K562 (cell line): ENCODE data around the gene AMOTL1. TPM values are rescaled to one million over a fixed set of nuclear protein-coding genes. Genes with fewer than 3 reads are reported as not detected.
"Not testable (repeated sequence)": the region's sequence is repeated elsewhere in the genome, so short reads cannot be mapped to it uniquely, and the experiment has no call there.

Experiments used
- ATAC-seq: fragments of 200-7000 bp; cut with Tn5 transposase; 3 replicates; pipeline ENCODE4 v1.9.1; 2020; ENCODE audit warnings: moderate library complexity
- BruUV-seq: library from RNA; stranded (reverse); fragments of 400-500 nt; replicated peaks from 2 replicates; lab custom pipeline; 2021; lab: Mats Ljungman, UMichigan
- CTCF ChIA-PET: fragments of 300-600 bp; formaldehyde crosslinking; extraction: SDS; loops from one replicate; lab custom pipeline; 2021; ENCODE audit warnings: low intra/inter-chr PET ratio; lab: Yijun Ruan, JAX
- POLR2A ChIA-PET: fragments of 300-600, 350-650 bp; sonication (Branson Sonifier 250); formaldehyde crosslinking; extraction: SDS; loops from one replicate; lab custom pipeline; 2021; ENCODE audit warnings: antibody characterized with exemption, inconsistent platforms; lab: Yijun Ruan, JAX
- DNase-seq, 4 experiments: peaks; one replicate each; pipeline versions ENCODE4 v3.0.0 to v3.0.0-alpha.2; 2011 to 2018; ENCODE audit warnings: low spot score in 3 of 4, mixed read lengths in 3 of 4; ENCODE audit errors: extremely low read depth in 1 of 4
- FAIRE-seq: peaks from 2 replicates; lab custom pipeline; 2011; peaks lifted over from hg19 to GRCh38; lab: Jason Lieb, UNC
- H2AFZ ChIP-seq: 2 replicates; pipeline ENCODE4 v1.6.0; 2011; ENCODE audit warnings: low read depth, low read length, control low read depth, inconsistent platforms
- H3K27ac ChIP-seq: fragments of 200-600 bp; 3 replicates; pipeline ENCODE4 v1.8.0; 2011; ENCODE audit warnings: low read depth, mild to moderate bottlenecking, control low read depth, inconsistent platforms, low read length, moderate library complexity, mixed read lengths; ENCODE audit errors: extremely low read depth
- H3K27me3 ChIP-seq, 2 experiments: fragments of 300-600 bp in 1 of 2; 2 replicates in 1 of 2; 3 replicates in 1 of 2; pipeline versions ENCODE4 v1.6.0 to v1.8.0; 2011; ENCODE audit warnings: inconsistent platforms in 2 of 2, low read length in 2 of 2, mild to moderate bottlenecking in 1 of 2, mixed read lengths in 1 of 2, moderate library complexity in 1 of 2; ENCODE audit not compliant: control insufficient read depth in 2 of 2, insufficient read depth in 2 of 2
- H3K36me3 ChIP-seq: fragments of 300-600 bp; 3 replicates; pipeline ENCODE4 v1.8.0; 2011; ENCODE audit warnings: mild to moderate bottlenecking, low read length, inconsistent platforms; ENCODE audit not compliant: control insufficient read depth, insufficient read depth
- H3K4me1 ChIP-seq, 2 experiments: fragments of 200-600 bp in 1 of 2; replicated peaks in 1 of 2; 2 replicates in 1 of 2; 3 replicates in 1 of 2; pipeline versions ENCODE4 v1.5.1 to v1.8.0; 2011; ENCODE audit warnings: inconsistent platforms in 2 of 2, low read length in 2 of 2, mild to moderate bottlenecking in 1 of 2, mixed read lengths in 1 of 2, moderate library complexity in 1 of 2; ENCODE audit not compliant: control insufficient read depth in 2 of 2, insufficient read depth in 2 of 2
- H3K4me2 ChIP-seq: 2 replicates; pipeline ENCODE4 v1.6.1; 2011; ENCODE audit warnings: low read length, control low read depth, inconsistent platforms, mixed read lengths; ENCODE audit not compliant: insufficient read depth
- H3K4me3 ChIP-seq: fragments of 200-600 bp; sonication (generic), shearing (Covaris generic); 2 replicates; pipeline ENCODE4 v1.5.1; 2016; ENCODE audit warnings: control low read depth, inconsistent platforms
- H3K79me2 ChIP-seq: fragments of 200-600 bp; 3 replicates; pipeline ENCODE4 v1.8.0; 2011; ENCODE audit warnings: low read length, inconsistent platforms; ENCODE audit not compliant: control insufficient read depth, insufficient read depth
- H3K9ac ChIP-seq, 2 experiments: 2 replicates each; pipeline versions ENCODE4 v1.6.0 to v1.6.1; 2011; ENCODE audit warnings: low read depth in 2 of 2, low read length in 2 of 2, control low read depth in 1 of 2, inconsistent platforms in 1 of 2, mild to moderate bottlenecking in 1 of 2, mixed read lengths in 1 of 2; ENCODE audit not compliant: insufficient read depth in 1 of 2
- H3K9me1 ChIP-seq: one replicate; pipeline ENCODE4 v1.6.0; 2011; ENCODE audit warnings: inconsistent platforms, mild to moderate bottlenecking, low read length, moderate library complexity; ENCODE audit not compliant: control insufficient read depth, insufficient read depth
- H3K9me3 ChIP-seq: replicated peaks from 2 replicates; pipeline ENCODE4 v1.5.1; 2011; ENCODE audit warnings: low read depth, low read length, inconsistent platforms; ENCODE audit not compliant: control insufficient read depth, insufficient read depth
- H4K20me1 ChIP-seq: replicated peaks from 2 replicates; pipeline ENCODE4 v1.6.1; 2011; ENCODE audit warnings: low read length, inconsistent platforms, mixed read lengths; ENCODE audit not compliant: control insufficient read depth, insufficient read depth
- BCOR ChIP-seq: fragments of 450-650 bp; IDR thresholded peaks from 2 replicates; pipeline ENCODE4 v1.6.1; 2016
- DPF2 ChIP-seq: fragments of 450-650 bp; IDR thresholded peaks from 2 replicates; pipeline ENCODE4 v1.6.1; 2016
- EHMT2 ChIP-seq: fragments of 450-650 bp; IDR thresholded peaks from 2 replicates; pipeline ENCODE4 v1.6.1; 2018; ENCODE audit warnings: antibody characterized with exemption
- FOSL1 ChIP-seq: fragments of 200-800 bp; sonication (Bioruptor generic); conservative IDR thresholded peaks from 2 replicates; pipeline ENCODE4 v1.6.1; 2016; ENCODE audit warnings: missing genetic modification characterization, missing compliant biosample characterization
- KDM1A ChIP-seq, 2 experiments: fragments of 450-650 bp; IDR thresholded peaks; 2 replicates each; pipeline ENCODE4 v1.6.1; 2016; ENCODE audit warnings: mild to moderate bottlenecking in 2 of 2
- RBM25 ChIP-seq: fragments of 200-400 bp; formaldehyde crosslinking; IDR thresholded peaks from 2 replicates; pipeline ENCODE4 v1.6.1; 2018; ENCODE audit warnings: low read length, low read depth, moderate library complexity; ENCODE audit not compliant: severe bottlenecking
- REST ChIP-seq, 2 experiments: fragments of 450-650 bp; formaldehyde crosslinking in 1 of 2; IDR thresholded peaks; 2 replicates each; pipeline versions ENCODE4 v1.4.0 to v1.6.1; 2014 to 2020; ENCODE audit warnings: mild to moderate bottlenecking in 2 of 2, borderline replicate concordance in 1 of 2, low read depth in 1 of 2
- ZNF146 ChIP-seq: IDR thresholded peaks from one replicate; pipeline ENCODE4 v1.6.1; 2018; ENCODE audit warnings: missing compliant biosample characterization; ENCODE audit not compliant: unreplicated experiment
- WGBS: fragments of 100-300 bp; shearing (Covaris generic); methylation state at CpG from one replicate; pipeline ENCODE4 v1.1.6; 2016; ENCODE audit warnings: low coverage, mixed read lengths; ENCODE audit not compliant: insufficient coverage; ENCODE audit errors: missing lambda C conversion rate; 5-methylcytosine and 5-hydroxymethylcytosine counted together
- in situ Hi-C: fragments of 300-500 bp; cut with MboI; formaldehyde crosslinking; loops from 4 replicates; pipeline ENCODE4 v1.15.0; 2018; ENCODE audit warnings: inconsistent platforms, mixed read lengths
- intact Hi-C: fragments of 100-400 bp; cut with micrococcal nuclease; formaldehyde crosslinking; loops from 2 replicates; pipeline ENCODE4 v1.14.2; 2022
- polyA plus RNA-seq, 8 experiments: library from polyadenylated mRNA; depleted of rRNA in 4 of 8; stranded (reverse) in 5 of 8; unstranded in 3 of 8; fragments of >200 nt; fragmentation: Nextera tagmentation in 2 of 8; fragmentation: Illumina TruSeq in 1 of 8; extraction: Ambion mirVana in 2 of 8; extraction: Trizol in 1 of 8; gene quantifications; 2 replicates each; pipeline versions ENCODE4 v1.2.1 to v1.2.3, GENCODE V29; 2011 to 2014; ENCODE audit warnings: inconsistent platforms in 1 of 8, missing spikeins in 1 of 8
- total RNA-seq, 7 experiments: library from RNA; depleted of rRNA in 6 of 7; stranded (reverse); fragments of >200 nt in 6 of 7; fragmentation: Illumina TruSeq in 2 of 7; extraction: Trizol in 2 of 7; gene quantifications; 2 replicates each; pipeline versions ENCODE4 v1.2.1 to v1.2.3, GENCODE V29; 2011 to 2021; ENCODE audit warnings: low replicate concordance in 1 of 7

AMOTL1 gene
- total and polyA plus RNA-seq, 9 of the 15 experiments (the other 6 are each of a cell fraction or from before 2014, with no cell fraction given) = 4.0 to 35.4 (median 14.0) TPM

GRCh38 chr11:94791942-94792341, 23.8 kb downstream of the AMOTL1 start:
- DNase-seq, CTCF ChIA-PET, POLR2A ChIA-PET, H3K4me3 ChIP-seq, H3K9me1 ChIP-seq, H3K36me3 ChIP-seq, H3K27me3 ChIP-seq, H3K27ac ChIP-seq, H3K9me3 ChIP-seq, intact Hi-C loops, H3K4me2 ChIP-seq, ATAC-seq, H2AFZ ChIP-seq, BruUV-seq, in situ Hi-C loops, H3K9ac ChIP-seq, H4K20me1 ChIP-seq, FAIRE-seq: not testable (repeated sequence)
- TF ChIP-seq BCOR = peak; percentile 54; the same call in 1 of the 2 replicates
- 0 out of 2 replicates have a peak, but pooled peaks have one; percentile 19 for TF ChIP-seq FOSL1
- peak in 1 of 2 experiments; percentile 37; a peak in 1 of 4 replicates for TF ChIP-seq KDM1A (IDR thresholded peaks at IDR 0.05)
- TF ChIP-seq RBM25 = peak; percentile 30
- peak; percentile 97 for TF ChIP-seq ZNF146
- H3K79me2 ChIP-seq = peaks cover 88% of the 10 kb centered on the region
- WGBS = 45% methylated on average over 5 of the region's 5 CpGs
- H3K4me1 ChIP-seq = peaks cover 0 to 55% of the 10 kb centered on the region in 2 experiments; a peak in 3 of 5 replicates

GRCh38 chr11:94792451-94792850, 24.3 kb downstream of the AMOTL1 start:
- WGBS = 40% methylated on average over 3 of the region's 3 CpGs
- Histone ChIP-seq H3K79me2 (peaks cover 90% of the 10 kb centered on the region), H2AFZ (no peak overlapping the region)
- TF ChIP-seq DPF2 = no peak
- TF ChIP-seq EHMT2 = peak; percentile 74
- peak; percentile 89 for TF ChIP-seq REST (IDR thresholded peaks at IDR 0.05; ENCODE audit: borderline replicate concordance)
- 0 out of 2 replicates have a peak, but pooled peaks have one; percentile 73 for TF ChIP-seq REST (CRISPR knock-in tag; IDR thresholded peaks at IDR 0.05; ENCODE audit: low read depth)

More at GRCh38 chr11:94792451-94792850, 24.3 kb downstream of the AMOTL1 start:
- ChIA-PET CTCF (no interaction called here), POLR2A (interaction anchor here (0.5 kb wide), 1 partner anchor 486 kb away, joined by 3 read pairs; no protein-coding TSS in a partner anchor)
- H3K36me3 ChIP-seq = peaks cover 8% of the 10 kb centered on the region; the same call in 2 of the 3 replicates
- intact Hi-C loops = no loop called here
- DNase-seq = peak in 1 of 4 experiments; percentile 32
- no peak overlapping the region for H3K4me3 ChIP-seq
- ATAC-seq = peak; percentile 14; the same call in 2 of the 3 replicates
- no peaks in the 10 kb centered on the region; the same call in 1 of the 2 replicates for H4K20me1 ChIP-seq
- in situ Hi-C loops = no loop called here
- no peaks in the 10 kb centered on the region for H3K27me3 ChIP-seq
- no peak overlapping the region for H3K27ac ChIP-seq
- H3K9ac ChIP-seq = no peak overlapping the region; a peak in 1 of 4 replicates
- FAIRE-seq = no peak
- no TSS peak for BruUV-seq
- H3K4me2 ChIP-seq = no peak overlapping the region
- no peaks in the 10 kb centered on the region for H3K9me3 ChIP-seq
- H3K9me1 ChIP-seq = no peaks in the 10 kb centered on the region
- H3K4me1 ChIP-seq = peaks cover 0 to 54% of the 10 kb centered on the region in 2 experiments; a peak in 3 of 5 replicates
